ENCODE measurements around the gene FBXW10B.
"Not testable (repeated sequence)": the region's sequence is repeated elsewhere in the genome, so short reads cannot be mapped to it uniquely, and the experiment has no call there.

FBXW10B gene

DNA sequence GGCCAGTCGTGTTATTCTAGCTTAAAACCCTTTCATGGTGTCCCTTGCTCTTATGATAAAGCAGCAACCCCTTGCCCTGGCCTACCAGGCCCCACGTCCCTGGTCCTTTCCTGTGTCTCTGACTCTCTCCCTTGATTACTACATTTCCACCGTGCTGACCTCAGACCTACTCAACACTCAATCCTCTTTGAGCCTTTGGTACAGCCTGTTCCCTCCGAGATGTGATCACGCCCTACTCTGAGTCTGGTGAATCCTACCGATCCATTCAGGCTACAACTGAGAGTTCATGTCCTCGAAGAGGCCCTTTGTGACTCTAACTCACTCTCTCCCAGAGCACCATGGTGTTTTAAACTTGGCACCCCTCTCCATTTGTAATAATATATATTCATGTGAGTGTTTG is 10.5 kb upstream of the FBXW10B start:
- not testable (repeated sequence) for DNase-seq

DNA sequence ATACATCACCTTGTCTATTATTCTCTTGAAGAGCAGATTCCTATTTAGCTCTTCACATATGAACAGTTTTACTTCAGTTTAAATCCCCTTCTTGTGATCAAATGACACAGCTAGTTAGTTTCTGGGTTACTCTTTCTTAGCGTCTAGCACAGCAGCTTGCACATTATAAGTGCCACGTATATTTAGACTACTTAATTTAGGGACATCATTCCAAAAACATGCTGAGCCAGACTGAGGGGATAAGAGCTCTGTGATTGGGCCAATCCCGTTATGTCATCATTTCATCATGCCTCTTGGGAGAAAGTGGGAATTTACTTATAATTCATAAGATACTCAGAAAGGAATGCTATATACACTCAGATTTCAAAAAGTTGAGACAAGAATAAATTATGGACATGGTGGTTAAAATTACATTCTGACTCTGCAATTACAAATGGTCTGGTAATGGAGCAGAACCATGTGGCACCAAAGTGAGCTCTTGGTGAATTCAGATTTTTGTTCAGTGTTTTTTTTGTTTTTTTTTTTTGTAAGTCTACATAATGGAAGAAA is 4.2 kb upstream of the FBXW10B start:
- DNase-seq = not testable (repeated sequence)

- DNase-seq = not testable (repeated sequence)
Measured at GRCh38 chr17:15623255-15623654, 3.8 kb upstream of the FBXW10B start.

- not testable (repeated sequence) for DNase-seq
Measured at GRCh38 chr17:15622124-15622523, 2.6 kb upstream of the FBXW10B start.

- peak; percentile 32 for DNase-seq
Measured at GRCh38 chr17:15616828-15617227, 2.7 kb downstream of the FBXW10B start.

DNA sequence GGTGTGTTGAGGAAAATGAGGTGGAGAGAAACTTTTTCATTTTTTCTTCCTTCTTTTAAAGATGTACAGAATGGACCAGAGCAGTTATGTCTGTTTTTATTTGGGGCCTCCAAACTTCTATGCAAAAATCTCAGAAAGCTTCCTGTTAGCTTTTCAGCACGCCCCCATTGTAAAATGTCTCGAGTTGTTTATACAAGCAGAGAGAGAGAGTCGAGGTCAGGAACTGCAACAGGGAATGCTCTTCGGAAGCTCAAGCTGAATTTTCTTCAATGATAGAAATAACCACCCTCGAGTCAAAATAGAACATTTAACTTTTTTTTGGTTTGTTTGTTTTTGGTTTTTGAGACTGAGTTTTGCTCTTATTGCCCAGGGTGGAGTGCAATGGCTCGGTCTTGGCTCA is 3.7 kb downstream of the FBXW10B start:
- not testable (repeated sequence) for DNase-seq

- not testable (repeated sequence) for DNase-seq
Measured at GRCh38 chr17:15613111-15613510, 6.4 kb downstream of the FBXW10B start.

- not testable (repeated sequence) for DNase-seq
Measured at GRCh38 chr17:15592960-15593359, 26.5 kb downstream of the FBXW10B start.

GRCh38 chr17:15591986-15592385 is 27.5 kb downstream of the FBXW10B start:
- not testable (repeated sequence) for DNase-seq

GRCh38 chr17:15590844-15591243 is 28.7 kb downstream of the FBXW10B start:
- not testable (repeated sequence) for DNase-seq

DNA sequence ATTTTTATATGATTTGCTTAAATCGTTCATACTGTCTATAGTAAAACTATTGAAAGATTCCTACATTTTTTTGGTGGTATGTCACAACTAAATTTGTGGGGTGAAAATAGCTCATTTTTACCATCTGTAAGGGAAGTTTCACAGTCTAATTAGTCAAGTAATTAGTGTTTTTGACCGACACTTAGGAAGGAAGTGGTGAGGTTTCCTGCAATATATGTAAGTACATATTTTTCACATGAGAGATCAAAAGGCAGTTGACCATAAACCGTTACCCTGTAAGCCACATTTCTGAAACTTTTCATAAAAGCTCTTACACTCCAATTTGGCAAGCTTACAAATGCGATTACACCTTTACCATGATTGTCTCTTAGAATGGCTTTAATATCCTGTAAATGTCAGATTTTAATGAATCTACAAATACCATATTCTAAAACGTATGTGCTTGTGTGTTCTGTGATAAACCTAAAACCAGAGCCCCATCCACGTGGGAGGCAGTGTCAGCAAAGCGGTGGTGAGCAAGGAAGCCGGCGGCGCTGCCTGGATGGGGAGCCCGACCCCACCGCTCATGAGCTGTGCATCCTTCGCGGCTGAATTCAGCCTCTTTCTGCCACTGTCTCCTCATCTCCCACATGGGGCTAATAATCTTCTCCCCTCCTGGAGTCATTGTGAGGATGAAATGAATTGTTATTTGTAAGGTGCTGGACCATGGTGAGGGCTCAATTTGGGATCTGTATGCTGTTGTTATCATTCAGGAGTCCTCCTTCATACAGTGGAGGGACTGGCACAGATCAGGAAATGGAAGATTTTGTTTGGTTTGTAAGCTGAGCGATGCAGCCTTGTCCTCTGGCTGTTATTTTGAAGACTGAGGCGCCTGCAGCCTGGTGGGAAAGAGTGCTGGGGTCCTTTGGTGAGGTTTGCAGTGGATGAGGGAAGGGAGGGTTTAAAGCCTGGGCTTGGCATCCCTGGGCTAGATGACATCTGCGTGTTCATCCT is 29.7 kb downstream of the FBXW10B start:
- DNase-seq = not testable (repeated sequence)

DNA sequence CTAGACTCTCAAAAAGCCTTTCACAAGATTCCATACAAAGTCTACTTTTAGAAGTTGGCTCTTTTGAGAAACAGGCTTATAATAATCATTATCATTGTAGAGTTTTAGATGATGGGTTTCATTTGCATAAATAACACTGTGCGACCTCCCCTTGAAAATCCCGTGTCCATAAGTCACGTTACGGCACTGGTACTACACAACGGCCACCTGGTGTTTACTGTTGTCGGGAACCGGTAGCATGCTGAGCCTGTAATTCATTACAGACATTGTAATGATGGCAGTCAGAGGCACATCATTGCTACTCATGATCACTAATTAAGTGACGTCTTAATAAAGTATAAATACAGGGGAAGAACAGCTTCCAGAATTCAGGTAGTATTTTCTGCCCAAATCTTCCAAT is 31.5 kb downstream of the FBXW10B start:
- DNase-seq = not testable (repeated sequence)

- not testable (repeated sequence) for DNase-seq
Measured at GRCh38 chr17:15583313-15583712, 36.2 kb downstream of the FBXW10B start.

DNA sequence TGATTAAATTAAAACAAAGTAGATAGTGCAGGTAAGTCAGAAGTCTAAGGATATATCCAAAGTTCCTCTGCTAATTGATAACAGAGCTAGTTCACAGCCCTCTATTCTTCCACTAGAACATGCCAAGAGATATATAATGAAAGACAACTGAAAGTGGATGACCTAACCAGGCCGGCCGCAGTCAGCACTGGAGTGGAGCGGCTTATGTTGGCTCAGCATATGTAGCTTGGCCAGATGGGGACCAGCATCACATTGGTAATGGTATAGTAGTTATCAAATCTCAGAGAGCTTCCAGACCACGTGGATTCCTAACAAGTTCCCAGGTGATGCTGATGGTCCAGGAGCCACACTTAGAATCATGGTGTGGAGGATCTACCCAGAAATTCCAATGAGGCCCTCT is 38.0 kb downstream of the FBXW10B start:
- DNase-seq = not testable (repeated sequence)

DNA sequence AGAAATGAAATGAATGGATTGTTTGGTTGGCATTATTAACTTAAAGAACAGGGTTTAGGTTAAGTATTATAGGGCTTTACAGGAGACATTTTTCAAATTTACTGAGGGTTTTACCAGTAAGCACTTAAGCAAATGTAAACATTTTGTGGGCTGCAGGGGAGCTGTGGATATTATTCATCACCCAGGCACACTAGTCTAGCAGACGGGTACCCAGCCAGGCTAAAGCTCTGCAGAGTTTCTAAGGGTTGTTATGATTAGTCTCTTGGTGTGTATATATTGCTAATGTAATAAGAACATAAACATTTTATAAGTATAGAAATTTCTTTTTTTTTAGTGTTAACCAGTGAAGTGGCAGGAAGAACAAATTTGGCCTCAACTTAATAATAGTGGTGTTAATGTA is 42.7 kb downstream of the FBXW10B start:
- DNase-seq = not testable (repeated sequence)

DNA sequence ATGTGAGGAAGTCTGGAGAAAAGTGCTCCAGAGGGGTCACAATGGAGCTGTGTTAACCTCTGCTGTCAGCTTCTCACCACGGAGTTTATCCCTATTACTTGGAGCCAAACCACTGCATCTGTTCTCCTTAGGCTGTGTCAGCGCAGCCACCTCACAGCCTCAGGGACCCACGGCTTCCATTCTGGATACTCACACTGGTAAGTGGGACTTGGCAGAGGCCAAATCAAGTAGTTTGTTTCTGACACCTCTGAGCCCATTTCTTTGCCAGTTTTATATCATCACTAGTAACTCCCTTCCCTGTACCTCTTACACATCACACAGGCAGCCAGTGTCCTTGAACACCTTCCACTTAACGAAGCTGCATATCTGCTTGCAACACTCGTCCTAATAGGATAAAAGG is 44.8 kb downstream of the FBXW10B start:
- not testable (repeated sequence) for DNase-seq

DNA sequence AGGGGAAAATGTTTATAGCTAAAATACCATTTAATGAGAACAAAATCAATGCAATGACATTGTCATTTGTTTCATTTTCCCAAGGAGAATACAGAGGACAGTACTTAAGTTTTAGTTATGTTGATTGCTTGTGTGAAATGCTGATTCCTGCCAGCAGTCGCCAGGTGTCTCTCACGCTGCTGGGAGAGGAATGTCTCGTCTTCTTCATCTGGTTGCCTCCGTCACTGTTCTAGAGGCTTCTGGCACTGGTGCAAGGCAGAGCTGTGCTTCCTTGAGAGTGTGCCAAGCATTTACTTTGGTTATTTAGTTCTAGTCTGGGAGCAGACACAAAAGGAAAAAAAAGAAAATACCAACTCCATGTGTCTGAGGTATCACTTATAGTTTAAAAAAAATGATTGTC is 45.6 kb downstream of the FBXW10B start:
- peak; percentile 24 for DNase-seq
